ENCODE data around the gene S100A16. TPM values are rescaled to one million over a fixed set of nuclear protein-coding genes. Genes with fewer than 3 reads are reported as not detected.
"Not testable (repeated sequence)": the region's sequence is repeated elsewhere in the genome, so short reads cannot be mapped to it uniquely, and the experiment has no call there.

The S100A16 gene
- total RNA-seq, 2 experiments from 2014 or later: not detected

DNA sequence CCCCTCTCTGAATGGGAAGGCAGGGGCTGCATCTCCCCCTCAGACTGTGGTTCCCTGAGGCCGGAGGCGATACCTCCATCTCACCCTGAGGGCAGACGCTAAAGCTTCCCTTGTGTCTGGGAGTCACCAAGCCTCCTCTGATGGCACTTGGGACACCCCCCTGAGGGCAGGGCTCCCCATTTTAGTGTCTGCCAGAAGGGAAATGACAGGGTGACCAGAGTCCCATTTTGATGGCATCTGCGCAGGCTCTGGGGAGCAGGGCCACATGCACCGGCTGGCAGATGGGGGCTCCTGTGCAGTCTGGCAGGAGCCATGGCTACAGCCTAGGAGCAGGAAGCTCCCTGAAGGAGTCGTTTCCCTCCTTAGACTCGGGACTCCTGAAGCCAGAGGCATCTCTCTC is 48.9 kb downstream of the S100A16 start:
- intact Hi-C loops (cut with micrococcal nuclease; ENCODE audit: unreplicated experiment): no loop called here
- no peak for DNase-seq (ENCODE audit: low spot score)
- no peaks in the 10 kb centered on the region for H4K20me1 ChIP-seq (ENCODE audit: insufficient read depth, low read length)
- no peak overlapping the region for H2AFZ ChIP-seq (ENCODE audit: low read length)
- CTCF ChIA-PET (ENCODE audit: unreplicated experiment): interaction anchor here (1.2 kb wide), 1 partner anchor 35 kb away, joined by 3 read pairs; no protein-coding TSS in a partner anchor
- no peak overlapping the region for H3K4me3 ChIP-seq (ENCODE audit: low read depth, low read length, poor library complexity, severe bottlenecking)
- H3K36me3 ChIP-seq (ENCODE audit: insufficient read depth, low read length): no peaks in the 10 kb centered on the region
- TF ChIP-seq, protein P1, sequence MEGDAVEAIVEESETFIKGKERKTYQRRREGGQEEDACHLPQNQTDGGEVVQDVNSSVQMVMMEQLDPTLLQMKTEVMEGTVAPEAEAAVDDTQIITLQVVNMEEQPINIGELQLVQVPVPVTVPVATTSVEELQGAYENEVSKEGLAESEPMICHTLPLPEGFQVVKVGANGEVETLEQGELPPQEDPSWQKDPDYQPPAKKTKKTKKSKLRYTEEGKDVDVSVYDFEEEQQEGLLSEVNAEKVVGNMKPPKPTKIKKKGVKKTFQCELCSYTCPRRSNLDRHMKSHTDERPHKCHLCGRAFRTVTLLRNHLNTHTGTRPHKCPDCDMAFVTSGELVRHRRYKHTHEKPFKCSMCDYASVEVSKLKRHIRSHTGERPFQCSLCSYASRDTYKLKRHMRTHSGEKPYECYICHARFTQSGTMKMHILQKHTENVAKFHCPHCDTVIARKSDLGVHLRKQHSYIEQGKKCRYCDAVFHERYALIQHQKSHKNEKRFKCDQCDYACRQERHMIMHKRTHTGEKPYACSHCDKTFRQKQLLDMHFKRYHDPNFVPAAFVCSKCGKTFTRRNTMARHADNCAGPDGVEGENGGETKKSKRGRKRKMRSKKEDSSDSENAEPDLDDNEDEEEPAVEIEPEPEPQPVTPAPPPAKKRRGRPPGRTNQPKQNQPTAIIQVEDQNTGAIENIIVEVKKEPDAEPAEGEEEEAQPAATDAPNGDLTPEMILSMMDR (conservative IDR thresholded peaks at IDR 0.05; ENCODE audit: low read length): no peak
- TF ChIP-seq EZH2phosphoT487 (IDR thresholded peaks at IDR 0.05; ENCODE audit: borderline replicate concordance, low read depth, low read length): no peak
- H3K4me2 ChIP-seq (ENCODE audit: low read length): no peak overlapping the region
- no peaks in the 10 kb centered on the region for H3K9me3 ChIP-seq (ENCODE audit: low read length)
- peaks cover 4% of the 10 kb centered on the region for H3K4me1 ChIP-seq (ENCODE audit: insufficient read depth, low read length, poor library complexity, severe bottlenecking)
- H3K9me2 ChIP-seq (ENCODE audit: insufficient read depth, low read length): no peaks in the 10 kb centered on the region
- POLR2A ChIA-PET: no interaction called here
- no TSS peak for BruUV-seq (replicated peaks)
- no peaks in the 10 kb centered on the region for H3K79me2 ChIP-seq (ENCODE audit: insufficient read depth, low read depth, low read length)
- no peak overlapping the region for H3K27ac ChIP-seq (ENCODE audit: low read depth, low read length, poor library complexity, severe bottlenecking)

DNA sequence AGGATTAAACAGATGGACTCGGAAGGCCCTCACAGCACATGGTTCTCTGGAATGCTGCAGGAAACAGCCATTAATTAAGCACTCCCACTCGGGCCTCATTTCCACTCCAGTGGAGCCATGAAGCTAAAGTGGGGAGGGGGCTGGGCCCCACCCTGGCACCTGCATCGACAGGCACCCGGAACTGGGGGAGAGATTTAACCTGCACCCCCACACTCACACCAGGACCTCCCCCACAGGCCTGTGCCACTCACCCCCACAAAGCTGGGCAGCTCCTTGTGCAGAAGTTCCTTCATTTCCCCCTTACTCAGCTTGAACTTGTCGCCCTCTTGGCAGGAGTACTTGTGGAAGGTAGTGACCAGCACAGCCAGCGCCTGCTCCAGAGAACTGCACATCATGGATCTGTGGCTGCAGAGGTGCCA is 49.4 kb downstream of the S100A16 start:
- Histone ChIP-seq H3K79me2 (ENCODE audit: insufficient read depth, low read depth, low read length) (no peaks in the 10 kb centered on the region), H2AFZ (ENCODE audit: low read length) (no peak overlapping the region), H3K4me1 (ENCODE audit: insufficient read depth, low read length, poor library complexity, severe bottlenecking) (no peaks in the 10 kb centered on the region), H3K36me3 (ENCODE audit: insufficient read depth, low read length) (no peaks in the 10 kb centered on the region), H3K4me2 (ENCODE audit: low read length) (no peak overlapping the region), H4K20me1 (ENCODE audit: insufficient read depth, low read length) (no peaks in the 10 kb centered on the region), H3K4me3 (ENCODE audit: low read depth, low read length, poor library complexity, severe bottlenecking) (no peak overlapping the region), H3K9me2 (ENCODE audit: insufficient read depth, low read length) (no peaks in the 10 kb centered on the region), H3K27ac (ENCODE audit: low read depth, low read length, poor library complexity, severe bottlenecking) (no peak overlapping the region), H3K9me3 (ENCODE audit: low read length) (no peaks in the 10 kb centered on the region)
- intact Hi-C loops (cut with micrococcal nuclease; ENCODE audit: unreplicated experiment): no loop called here
- no peak for DNase-seq (ENCODE audit: low spot score)
- ChIA-PET CTCF (ENCODE audit: unreplicated experiment) (interaction anchor here (1.2 kb wide), 1 partner anchor 36 kb away, joined by 3 read pairs; no protein-coding TSS in a partner anchor), POLR2A (no interaction called here)
- no peak for TF ChIP-seq EZH2phosphoT487 (IDR thresholded peaks at IDR 0.05; ENCODE audit: borderline replicate concordance, low read depth, low read length)
- TF ChIP-seq, protein P1 (conservative IDR thresholded peaks at IDR 0.05; ENCODE audit: low read length): no peak
- BruUV-seq (replicated peaks): no TSS peak

DNA sequence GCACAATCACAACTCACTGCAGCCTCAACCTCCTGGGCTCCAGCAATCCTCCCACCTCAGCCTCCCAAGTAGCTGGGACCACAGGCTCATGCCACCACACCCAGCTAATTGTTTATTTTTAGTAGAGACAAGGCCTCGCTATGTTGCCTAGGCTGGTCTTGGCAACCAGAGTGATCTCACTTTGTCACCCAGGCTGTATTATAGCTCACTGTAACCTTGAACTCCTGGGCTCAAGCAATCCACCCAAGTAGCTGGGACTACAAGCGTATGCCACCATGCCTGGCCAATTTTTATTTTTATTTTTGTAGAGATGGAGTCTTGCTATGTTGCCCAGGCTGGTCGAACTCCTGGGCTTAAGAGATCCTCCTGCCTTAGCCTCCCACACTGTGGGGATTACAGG is 50.9 kb downstream of the S100A16 start:
- H3K4me1 ChIP-seq (ENCODE audit: insufficient read depth, low read length, poor library complexity, severe bottlenecking); H3K79me2 ChIP-seq (ENCODE audit: insufficient read depth, low read depth, low read length); CTCF ChIA-PET (ENCODE audit: unreplicated experiment); H3K9me3 ChIP-seq (ENCODE audit: low read length); H3K9me2 ChIP-seq (ENCODE audit: insufficient read depth, low read length); H4K20me1 ChIP-seq (ENCODE audit: insufficient read depth, low read length); H3K4me3 ChIP-seq (ENCODE audit: low read depth, low read length, poor library complexity, severe bottlenecking); POLR2A ChIA-PET; H3K36me3 ChIP-seq (ENCODE audit: insufficient read depth, low read length); H3K4me2 ChIP-seq (ENCODE audit: low read length); H3K27ac ChIP-seq (ENCODE audit: low read depth, low read length, poor library complexity, severe bottlenecking); BruUV-seq (replicated peaks); intact Hi-C loops (cut with micrococcal nuclease; ENCODE audit: unreplicated experiment); DNase-seq (ENCODE audit: low spot score); H2AFZ ChIP-seq (ENCODE audit: low read length): not testable (repeated sequence)
